ENCODE results near the gene SNX32.

The SNX32 gene

GRCh38 chr11:65793625-65794400 lies 40.0 kb upstream of the SNX32 start:
- H3K27me3 ChIP-seq (ENCODE audit: low read length), result no peaks in the 10 kb centered on the region
- no peak overlapping the region for H3K4me3 ChIP-seq (ENCODE audit: insufficient read depth, low read length, poor library complexity, severe bottlenecking)
- no peak overlapping the region for H2AFZ ChIP-seq (ENCODE audit: low read depth, low read length, severe bottlenecking)
- no peaks in the 10 kb centered on the region for H3K36me3 ChIP-seq (ENCODE audit: low read length)
- H3K27ac ChIP-seq (ENCODE audit: low read depth, low read length), result no peak overlapping the region
- no peaks in the 10 kb centered on the region for H4K20me1 ChIP-seq (ENCODE audit: low read depth, low read length)
- TF ChIP-seq EZH2phosphoT487 (conservative IDR thresholded peaks at IDR 0.05; ENCODE audit: low read length) (no peak), CTCF (IDR thresholded peaks at IDR 0.05; ENCODE audit: insufficient read depth, low read length, poor library complexity, severe bottlenecking) (no peak)
- H3K9me3 ChIP-seq (ENCODE audit: insufficient read depth, low read length), result no peaks in the 10 kb centered on the region
- no peaks in the 10 kb centered on the region for H3K79me2 ChIP-seq (ENCODE audit: insufficient read depth, low read length)
- H3K4me2 ChIP-seq (ENCODE audit: low read depth, low read length, poor library complexity, severe bottlenecking), result no peak overlapping the region
- H3F3A ChIP-seq (ENCODE audit: insufficient read depth), result no peaks in the 10 kb centered on the region
- H3K9ac ChIP-seq (ENCODE audit: low read length), result no peak overlapping the region
- no peaks in the 10 kb centered on the region for H3K9me2 ChIP-seq (replicated peaks; ENCODE audit: insufficient read depth, low read length)

- H3K4me3 ChIP-seq (ENCODE audit: insufficient read depth, low read length, poor library complexity, severe bottlenecking), result no peak overlapping the region
- no peak for TF ChIP-seq CTCF (IDR thresholded peaks at IDR 0.05; ENCODE audit: insufficient read depth, low read length, poor library complexity, severe bottlenecking)
- no peak for TF ChIP-seq EZH2phosphoT487 (conservative IDR thresholded peaks at IDR 0.05; ENCODE audit: low read length)
- H3K9ac ChIP-seq (ENCODE audit: low read length), result no peak overlapping the region
- H3K79me2 ChIP-seq (ENCODE audit: insufficient read depth, low read length), result no peaks in the 10 kb centered on the region
- H2AFZ ChIP-seq (ENCODE audit: low read depth, low read length, severe bottlenecking), result no peak overlapping the region
- H3K9me3 ChIP-seq (ENCODE audit: insufficient read depth, low read length), result no peaks in the 10 kb centered on the region
- H3F3A ChIP-seq (ENCODE audit: insufficient read depth), result no peaks in the 10 kb centered on the region
- no peak overlapping the region for H3K4me2 ChIP-seq (ENCODE audit: low read depth, low read length, poor library complexity, severe bottlenecking)
- no peaks in the 10 kb centered on the region for H3K36me3 ChIP-seq (ENCODE audit: low read length)
- no peaks in the 10 kb centered on the region for H4K20me1 ChIP-seq (ENCODE audit: low read depth, low read length)
- H3K27ac ChIP-seq (ENCODE audit: low read depth, low read length), result no peak overlapping the region
- H3K9me2 ChIP-seq (replicated peaks; ENCODE audit: insufficient read depth, low read length), result no peaks in the 10 kb centered on the region
- H3K27me3 ChIP-seq (ENCODE audit: low read length), result no peaks in the 10 kb centered on the region
These were observed 38.9 kb upstream of the SNX32 start for GRCh38 chr11:65794570-65795510.

- Histone ChIP-seq H3K27ac (ENCODE audit: low read depth, low read length) (no peak overlapping the region), H3K9me3 (ENCODE audit: insufficient read depth, low read length) (no peaks in the 10 kb centered on the region), H3K27me3 (ENCODE audit: low read length) (no peaks in the 10 kb centered on the region), H3K9ac (ENCODE audit: low read length) (no peak overlapping the region), H3K79me2 (ENCODE audit: insufficient read depth, low read length) (no peaks in the 10 kb centered on the region), H4K20me1 (ENCODE audit: low read depth, low read length) (no peaks in the 10 kb centered on the region), H3K4me2 (ENCODE audit: low read depth, low read length, poor library complexity, severe bottlenecking) (no peak overlapping the region), H3F3A (ENCODE audit: insufficient read depth) (no peaks in the 10 kb centered on the region), H3K36me3 (ENCODE audit: low read length) (no peaks in the 10 kb centered on the region), H3K4me3 (ENCODE audit: insufficient read depth, low read length, poor library complexity, severe bottlenecking) (no peak overlapping the region), H2AFZ (ENCODE audit: low read depth, low read length, severe bottlenecking) (no peak overlapping the region), H3K9me2 (replicated peaks; ENCODE audit: insufficient read depth, low read length) (no peaks in the 10 kb centered on the region)
- TF ChIP-seq EZH2phosphoT487 (conservative IDR thresholded peaks at IDR 0.05; ENCODE audit: low read length) (no peak), CTCF (IDR thresholded peaks at IDR 0.05; ENCODE audit: insufficient read depth, low read length, poor library complexity, severe bottlenecking) (no peak)
These were observed 36.8 kb upstream of the SNX32 start for GRCh38 chr11:65796726-65797601.

All from SU-DHL-6 (cell line).